Upper lobe of left lung (tissue), 6 donors: Measurements from ENCODE around the gene GRIN1. TPM values are rescaled to one million over a fixed set of nuclear protein-coding genes. Genes with fewer than 3 reads are reported as not detected.

Experiments
- ATAC-seq, 2 donors: fragments of 200-7000 bp; cut with Tn5 transposase; one replicate each; pipeline ENCODE4 v1.9.1; 2022; ENCODE audit warnings: mild to moderate bottlenecking in 2 of 2, moderate library complexity in 2 of 2; ENCODE audit not compliant: low FRiP score in 2 of 2
- DNase-seq, 2 donors: peaks; one replicate each; pipeline ENCODE4 v3.0.0-alpha.2; 2019 to 2020
- H3K27ac ChIP-seq, 4 donors: fragments of 200-600 bp; sonication (generic); one replicate each; pipeline ENCODE4 v1.5.1; 2016 to 2019
- H3K27me3 ChIP-seq, 4 donors: fragments of 200-600 bp; sonication (generic); one replicate each; pipeline ENCODE4 v1.5.1; 2017 to 2019
- H3K36me3 ChIP-seq, 4 donors: fragments of 200-600 bp; sonication (generic); one replicate each; pipeline ENCODE4 v1.5.1; 2016 to 2019
- H3K4me1 ChIP-seq, 4 donors: fragments of 200-600 bp; sonication (generic); one replicate each; pipeline ENCODE4 v1.5.1; 2018 to 2019
- H3K4me3 ChIP-seq, 4 donors: fragments of 200-600 bp; sonication (generic); one replicate each; pipeline ENCODE4 v1.5.1; 2017 to 2019; ENCODE audit warnings: mild to moderate bottlenecking in 2 of 4, moderate library complexity in 1 of 4
- H3K9me3 ChIP-seq, 4 donors: fragments of 200-600 bp; sonication (generic); one replicate each; pipeline ENCODE4 v1.5.1; 2018 to 2019
- EP300 ChIP-seq, 4 donors: sonication (generic); formaldehyde crosslinking; IDR thresholded peaks; one replicate each; pipeline ENCODE4 v1.5.1; 2017; ENCODE audit warnings: antibody characterized with exemption in 4 of 4, control low read depth in 2 of 4
- POLR2A ChIP-seq, 4 donors: fragments of 450-650 bp; IDR thresholded peaks; one replicate each; pipeline ENCODE4 v1.5.1; 2016 to 2017; ENCODE audit warnings: antibody characterized with exemption in 4 of 4, mild to moderate bottlenecking in 2 of 4
- POLR2AphosphoS5 ChIP-seq, 2 donors: sonication (generic); formaldehyde crosslinking; IDR thresholded peaks; one replicate each; pipeline ENCODE4 v1.5.1; 2017; ENCODE audit warnings: antibody characterized with exemption in 2 of 2
- WGBS, 2 donors: methylation state at CpG; one replicate each; pipeline ENCODE4 v1.1.5; 2017 to 2018; 5-methylcytosine and 5-hydroxymethylcytosine counted together
- total RNA-seq, 6 donors: library from RNA; depleted of rRNA in 4 of 6; stranded (reverse); fragments of >200 nt in 4 of 6; gene quantifications; one replicate each; pipeline versions ENCODE4 v1.1.0 to v1.2.1, GENCODE V29; 2016 to 2021
- TF ChIP-seq, protein P1 (sequence below), 6 experiments: fragments of 450-650 bp in 4 of 6; fragments of 200-600 bp in 2 of 6; sonication (generic) in 2 of 6; IDR thresholded peaks; one replicate each; pipeline ENCODE4 v1.5.1; 2016 to 2019; ENCODE audit warnings: antibody characterized with exemption in 6 of 6
- donor health status: DM: no; HTN: no; CAD: no; lungs with moderate emphysema.
- donor health status: DM: no; HTN: yes; CAD: no; lungs with severe emphysema.

GRIN1 gene
- total RNA-seq = 1 to 10 TPM in 1 of 6 donors, under 1 TPM in 2, not detected in 3; 0.17 to 2.1 (median 0.49) TPM

- no peak for TF ChIP-seq POLR2AphosphoS5 (IDR thresholded peaks at IDR 0.05)
- TF ChIP-seq POLR2A (IDR thresholded peaks at IDR 0.05) = no peak
- TF ChIP-seq, protein P1, sequence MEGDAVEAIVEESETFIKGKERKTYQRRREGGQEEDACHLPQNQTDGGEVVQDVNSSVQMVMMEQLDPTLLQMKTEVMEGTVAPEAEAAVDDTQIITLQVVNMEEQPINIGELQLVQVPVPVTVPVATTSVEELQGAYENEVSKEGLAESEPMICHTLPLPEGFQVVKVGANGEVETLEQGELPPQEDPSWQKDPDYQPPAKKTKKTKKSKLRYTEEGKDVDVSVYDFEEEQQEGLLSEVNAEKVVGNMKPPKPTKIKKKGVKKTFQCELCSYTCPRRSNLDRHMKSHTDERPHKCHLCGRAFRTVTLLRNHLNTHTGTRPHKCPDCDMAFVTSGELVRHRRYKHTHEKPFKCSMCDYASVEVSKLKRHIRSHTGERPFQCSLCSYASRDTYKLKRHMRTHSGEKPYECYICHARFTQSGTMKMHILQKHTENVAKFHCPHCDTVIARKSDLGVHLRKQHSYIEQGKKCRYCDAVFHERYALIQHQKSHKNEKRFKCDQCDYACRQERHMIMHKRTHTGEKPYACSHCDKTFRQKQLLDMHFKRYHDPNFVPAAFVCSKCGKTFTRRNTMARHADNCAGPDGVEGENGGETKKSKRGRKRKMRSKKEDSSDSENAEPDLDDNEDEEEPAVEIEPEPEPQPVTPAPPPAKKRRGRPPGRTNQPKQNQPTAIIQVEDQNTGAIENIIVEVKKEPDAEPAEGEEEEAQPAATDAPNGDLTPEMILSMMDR (IDR thresholded peaks at IDR 0.05) = no peak
- no peak for TF ChIP-seq EP300 (IDR thresholded peaks at IDR 0.05)
- 17% methylated on average over 20 of the region's 104 CpGs; no CpG with 5 or more reads in 1 of the 2 donors for WGBS, 2 donors
- peaks cover 0 to 57% (median 19%) of the 10 kb centered on the region in 4 donors for H3K27me3 ChIP-seq
- no peak within 1 kb of the TSS for H3K27ac ChIP-seq
- DNase-seq (peak in 1 of 2 donors; percentile 91), ATAC-seq (peak in 1 of 2 donors; percentile 78)
- peaks cover 0 to 13% (median 5%) of the 10 kb centered on the region in 4 donors for H3K4me1 ChIP-seq
- H3K36me3 ChIP-seq = no peaks in the 10 kb centered on the region
- no peaks in the 10 kb centered on the region for H3K9me3 ChIP-seq
- peak within 1 kb of the TSS in 1 of 4 donors; percentile 6 for H3K4me3 ChIP-seq
Observed at GRCh38 chr9:137138722-137139467, at the start of gene GRIN1. Gene GRIN1, plus strand, starts transcription at chr9:137139154. Its CDS starts 333 bp downstream, at chr9:137139487.

DNA sequence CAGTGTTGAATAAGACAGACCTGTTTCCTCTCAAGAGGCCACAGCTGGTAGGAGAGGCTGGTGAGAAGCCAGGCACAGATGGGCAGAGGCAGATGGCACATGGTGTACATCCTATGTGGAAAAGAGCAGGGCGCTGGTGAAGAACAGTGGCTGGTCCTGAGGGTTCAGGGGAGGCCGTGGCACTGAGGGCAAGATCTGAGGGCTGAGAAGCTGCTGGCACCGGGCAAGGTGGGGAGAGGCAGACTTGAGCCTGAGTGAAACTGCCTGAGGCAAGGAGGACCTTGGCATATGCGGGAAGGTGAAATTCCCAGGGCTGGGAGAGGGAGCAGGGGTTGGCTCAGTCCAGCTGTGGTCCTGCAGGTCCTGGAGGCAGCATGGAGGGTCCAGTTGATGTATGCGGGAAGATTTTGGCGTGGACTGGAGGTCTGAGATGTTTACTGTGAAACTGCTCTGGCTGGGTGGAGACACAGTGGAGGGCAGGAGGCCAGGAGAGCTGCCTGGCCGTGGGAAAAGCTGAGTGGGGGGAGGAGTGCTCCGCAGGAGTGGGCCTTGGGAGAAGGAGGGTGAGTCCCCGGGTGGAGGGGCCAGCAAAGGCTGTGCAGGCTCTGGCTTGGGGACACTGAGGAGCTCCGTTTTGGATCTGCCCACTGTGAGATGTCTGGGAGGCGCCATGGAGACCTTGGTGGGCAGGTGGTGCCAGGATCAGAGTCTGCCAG, 49.6 kb upstream of the GRIN1 start:
- Histone ChIP-seq H3K36me3 (peaks cover 0 to 28% (median 17%) of the 10 kb centered on the region in 4 donors), H3K27ac (no peak overlapping the region), H3K4me1 (peaks cover 13 to 27% (median 17%) of the 10 kb centered on the region in 4 donors), H3K4me3 (no peak overlapping the region), H3K9me3 (no peaks in the 10 kb centered on the region), H3K27me3 (no peaks in the 10 kb centered on the region)
- ATAC-seq (no peak), DNase-seq (no peak)
- TF ChIP-seq EP300 (IDR thresholded peaks at IDR 0.05) (no peak), POLR2AphosphoS5 (IDR thresholded peaks at IDR 0.05) (no peak), POLR2A (IDR thresholded peaks at IDR 0.05) (no peak)
- TF ChIP-seq, protein P1 (IDR thresholded peaks at IDR 0.05) = no peak
- 84 to 88% methylated on average over 8 to 11 of the region's 11 CpGs for WGBS, 2 donors

GRCh38 chr9:137095664-137096517, 43.1 kb upstream of the GRIN1 start:
- Histone ChIP-seq H3K27ac (peak overlapping the region in 2 of 4 donors; percentile 35), H3K4me1 (no peaks in the 10 kb centered on the region), H3K4me3 (peak overlapping the region in 1 of 4 donors; percentile 6), H3K9me3 (no peaks in the 10 kb centered on the region), H3K36me3 (peaks cover 0 to 76% (median 59%) of the 10 kb centered on the region in 4 donors), H3K27me3 (no peaks in the 10 kb centered on the region)
- DNase-seq = peak in 1 of 2 donors; percentile 34
- ATAC-seq = no peak
- TF ChIP-seq EP300 (IDR thresholded peaks at IDR 0.05) (no peak), POLR2AphosphoS5 (IDR thresholded peaks at IDR 0.05) (no peak), POLR2A (IDR thresholded peaks at IDR 0.05) (no peak)
- TF ChIP-seq, protein P1 (IDR thresholded peaks at IDR 0.05) = no peak
- 73 to 84% methylated on average over 27 to 30 of the region's 30 CpGs for WGBS, 2 donors

DNA sequence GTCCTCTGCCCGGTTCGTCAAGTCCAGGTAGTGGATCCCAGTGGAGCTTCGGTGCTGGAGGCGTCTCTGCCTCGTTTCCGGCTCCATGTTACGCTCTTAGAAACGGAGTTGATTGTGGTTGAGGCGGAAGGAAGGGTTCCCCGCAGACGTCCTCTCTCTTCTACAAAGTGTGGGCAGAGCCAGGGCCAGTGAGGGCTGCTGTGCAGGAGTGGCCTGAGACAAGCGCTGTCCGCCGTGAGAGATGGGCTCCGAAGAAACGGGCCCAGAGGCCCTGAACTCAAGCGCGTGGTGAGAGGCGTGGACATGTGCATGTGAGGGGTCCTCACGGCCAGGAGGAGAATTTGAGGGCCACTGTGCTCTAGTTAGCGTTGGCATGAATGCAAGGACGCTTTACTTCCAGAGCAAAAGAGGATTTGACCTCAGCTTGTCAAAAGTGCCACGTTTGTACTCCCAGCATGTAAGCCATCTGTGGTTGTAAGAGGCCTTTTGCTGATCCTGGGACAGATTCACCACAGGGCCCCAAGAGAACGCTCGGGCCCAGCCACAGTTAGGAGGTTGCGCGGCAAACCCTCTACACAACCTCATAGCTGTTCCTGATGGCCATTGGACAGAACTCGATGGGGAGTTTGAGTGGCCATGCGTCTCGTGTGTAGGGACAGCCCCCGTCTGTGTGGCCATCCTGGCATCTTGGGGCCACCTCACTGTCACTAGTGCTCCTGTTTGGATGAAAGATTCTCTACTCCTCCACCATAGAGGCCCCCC, 42.0 kb upstream of the GRIN1 start:
- ATAC-seq = peak in 1 of 2 donors; percentile 9
- DNase-seq = no peak
- Histone ChIP-seq H3K9me3 (no peaks in the 10 kb centered on the region), H3K36me3 (peaks cover 4 to 79% (median 64%) of the 10 kb centered on the region in 4 donors), H3K4me1 (no peaks in the 10 kb centered on the region), H3K4me3 (no peak overlapping the region), H3K27ac (no peak overlapping the region), H3K27me3 (no peaks in the 10 kb centered on the region)
- no peak for TF ChIP-seq POLR2AphosphoS5 (IDR thresholded peaks at IDR 0.05)
- TF ChIP-seq EP300 (IDR thresholded peaks at IDR 0.05) = no peak
- no peak for TF ChIP-seq POLR2A (IDR thresholded peaks at IDR 0.05)
- TF ChIP-seq, protein P1 (IDR thresholded peaks at IDR 0.05) = no peak
- 93 to 94% methylated on average over 20 to 31 of the region's 31 CpGs for WGBS, 2 donors
